SW 1271 (cell line): ENCODE results near the gene PNCK.
"Not testable (repeated sequence)": the region's sequence is repeated elsewhere in the genome, so short reads cannot be mapped to it uniquely, and the experiment has no call there.

ENCODE experiments used
- DNase-seq, 2 experiments: peaks; one replicate each; lab custom pipeline; 2025; lab: John Stamatoyannopoulos, UW

The PNCK gene

GRCh38 chrX:153673428-153674218 is at the start of gene PNCK:
PNCK (minus strand) TSS chrX:153673813; CDS start chrX:153673076, 737 bp downstream.
- DNase-seq: no peak

GRCh38 chrX:153722704-153723350 is 49.2 kb upstream of the PNCK start:
- no peak for DNase-seq

GRCh38 chrX:153719701-153720100 is 46.1 kb upstream of the PNCK start:
- no peak for DNase-seq

- DNase-seq: no peak
Measured at GRCh38 chrX:153719238-153719637, 45.6 kb upstream of the PNCK start.

GRCh38 chrX:153717445-153717844 is 43.8 kb upstream of the PNCK start:
- DNase-seq: no peak

GRCh38 chrX:153714256-153714655 is 40.6 kb upstream of the PNCK start:
- DNase-seq: no peak

- DNase-seq: no peak
Measured at GRCh38 chrX:153709726-153710674, 36.4 kb upstream of the PNCK start.

GRCh38 chrX:153708415-153708814 is 34.8 kb upstream of the PNCK start:
- peak; percentile 53 to 57 for DNase-seq

- DNase-seq: no peak
Measured at GRCh38 chrX:153707406-153707805, 33.8 kb upstream of the PNCK start.

- DNase-seq: no peak
Measured at GRCh38 chrX:153706799-153707198, 33.2 kb upstream of the PNCK start.

- not testable (repeated sequence) for DNase-seq
Measured at GRCh38 chrX:153705403-153706060, 31.9 kb upstream of the PNCK start.

- not testable (repeated sequence) for DNase-seq
Measured at GRCh38 chrX:153704631-153705402, 31.2 kb upstream of the PNCK start.

- DNase-seq: no peak
Measured at GRCh38 chrX:153704021-153704526, 30.5 kb upstream of the PNCK start.

- DNase-seq: no peak
Measured at GRCh38 chrX:153703036-153703370, 29.4 kb upstream of the PNCK start.

GRCh38 chrX:153702336-153703035 is 28.9 kb upstream of the PNCK start:
- no peak for DNase-seq

GRCh38 chrX:153701706-153702105 is 28.1 kb upstream of the PNCK start:
- DNase-seq: no peak

GRCh38 chrX:153700967-153701366 is 27.4 kb upstream of the PNCK start:
- DNase-seq: no peak

- no peak for DNase-seq
Measured at GRCh38 chrX:153700376-153700945, 26.8 kb upstream of the PNCK start.

GRCh38 chrX:153699784-153700371 is 26.3 kb upstream of the PNCK start:
- not testable (repeated sequence) for DNase-seq
